Activated CD4-positive, alpha-beta T cell treated with anti-CD3 and anti-CD28 coated beads for 4 hours (primary cell): ENCODE data around the gene CEP170B.
"Not testable (repeated sequence)": the region's sequence is repeated elsewhere in the genome, so short reads cannot be mapped to it uniquely, and the experiment has no call there.

Experiments used
- DNase-seq, 2 donors: peaks; one replicate each; pipeline ENCODE4 v3.0.0-alpha.2; 2020

CEP170B gene

GRCh38 chr14:104844306-104845032 is 20.6 kb upstream of the CEP170B start:
- DNase-seq, result no peak

- no peak for DNase-seq
Observed at GRCh38 chr14:104845033-104845666, 19.9 kb upstream of the CEP170B start.

- DNase-seq, result no peak
Observed at GRCh38 chr14:104845834-104846441, 19.1 kb upstream of the CEP170B start.

GRCh38 chr14:104852280-104852663 is 12.8 kb upstream of the CEP170B start:
- DNase-seq, result no peak

GRCh38 chr14:104855532-104856090 is 9.5 kb upstream of the CEP170B start:
- no peak for DNase-seq

DNA sequence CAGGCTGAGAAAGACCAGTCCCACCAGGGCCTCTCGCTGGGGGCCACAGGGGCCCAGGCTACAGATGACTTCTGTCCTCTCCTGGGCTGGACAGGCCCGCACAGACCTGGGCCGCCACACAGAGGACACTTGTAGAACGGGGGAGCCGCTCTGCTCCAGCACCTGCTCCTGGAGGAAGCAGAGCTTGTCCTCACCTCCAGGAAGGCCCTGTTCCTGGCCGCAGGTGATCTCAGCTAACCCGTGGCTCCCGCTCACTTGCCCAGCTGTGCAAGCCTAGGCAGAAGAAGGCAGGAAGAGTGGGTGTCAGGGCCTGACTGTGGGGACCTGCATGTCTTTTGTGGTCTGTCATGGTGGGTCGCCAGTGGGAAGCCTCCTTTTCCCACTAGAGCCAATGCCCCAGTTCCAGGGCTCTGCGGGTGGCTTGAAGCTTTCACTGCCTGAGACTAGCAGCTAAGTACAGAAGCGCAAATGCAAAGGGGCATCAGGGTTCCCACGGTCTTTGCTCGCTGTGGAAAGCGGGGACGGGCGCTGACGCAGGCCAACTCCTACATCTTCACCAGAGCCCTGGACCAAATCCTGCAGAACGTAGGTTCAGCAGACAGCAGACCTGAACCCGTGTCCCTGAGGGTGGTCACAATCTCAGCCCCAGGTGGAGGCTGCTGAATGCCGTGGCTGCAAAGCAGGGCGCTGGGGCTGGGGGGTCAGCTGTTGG is 8.8 kb upstream of the CEP170B start:
- DNase-seq, result no peak

- DNase-seq, result no peak
Observed at GRCh38 chr14:104856869-104857860, 7.9 kb upstream of the CEP170B start.

DNA sequence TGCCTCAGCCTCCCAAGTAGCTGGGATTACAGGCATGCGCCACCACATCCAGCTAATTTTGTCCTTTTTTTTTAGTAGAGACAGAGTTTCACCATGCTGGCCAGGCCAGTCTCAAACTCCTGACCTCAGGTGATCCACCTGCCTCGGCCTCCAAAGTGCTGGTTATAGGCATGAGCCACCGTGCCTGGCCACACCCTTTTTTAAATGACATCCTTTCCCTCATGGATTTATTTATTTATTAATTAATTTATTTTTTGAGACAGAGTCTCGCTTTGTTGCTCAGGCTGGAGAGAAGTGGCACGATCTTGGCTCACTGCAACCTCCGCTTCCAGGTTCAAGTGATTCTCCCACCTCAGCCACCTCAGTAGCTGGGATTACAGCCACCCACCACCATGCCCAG is 7.1 kb upstream of the CEP170B start:
- not testable (repeated sequence) for DNase-seq

DNA sequence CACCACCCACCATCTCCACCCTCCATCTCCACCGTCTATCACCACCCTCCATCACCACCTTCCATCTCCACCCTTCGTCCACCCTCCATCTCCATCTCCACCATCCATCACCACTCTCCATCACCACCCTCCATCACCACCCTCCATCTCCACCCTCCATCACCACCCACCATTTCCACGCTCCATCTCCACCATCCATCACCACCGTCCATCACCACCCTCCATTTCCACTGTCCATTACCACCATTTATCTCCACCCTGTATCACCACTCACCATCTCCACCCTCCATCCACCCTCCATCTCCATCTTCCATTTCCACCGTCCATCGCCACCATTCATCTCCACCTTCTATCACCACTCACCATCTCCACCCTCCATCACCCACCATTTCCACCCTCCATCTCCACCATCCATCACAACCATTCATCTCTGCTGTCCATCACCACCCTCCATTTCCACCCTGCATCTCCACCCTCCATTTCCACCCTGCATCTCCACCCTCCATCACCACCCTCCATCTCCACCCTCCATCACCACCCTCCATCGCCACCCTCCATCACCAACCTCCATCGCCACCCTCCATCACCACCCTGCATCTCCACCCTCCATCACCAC is 6.1 kb upstream of the CEP170B start:
- no peak for DNase-seq

DNA sequence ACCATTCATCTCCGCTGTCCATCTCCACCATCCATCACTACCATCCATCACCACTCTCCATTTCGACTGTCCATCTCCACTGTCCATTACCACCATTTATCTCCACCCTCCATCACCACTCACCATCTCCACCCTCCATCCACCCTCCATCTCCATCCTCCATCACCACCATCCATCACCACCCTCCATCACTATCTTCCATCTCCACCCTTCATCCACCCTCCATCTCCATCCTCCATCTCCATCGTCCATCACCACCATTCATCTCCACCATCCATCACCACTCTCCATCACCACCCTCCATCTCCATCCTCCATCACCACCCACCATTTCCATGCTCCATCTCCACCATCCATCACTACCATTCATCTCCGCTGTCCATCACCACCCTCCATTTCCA is 5.2 kb upstream of the CEP170B start:
- no peak for DNase-seq

- DNase-seq, result no peak
Observed at GRCh38 chr14:104860414-104860813, 4.7 kb upstream of the CEP170B start.

GRCh38 chr14:104863131-104863862 is 1.8 kb upstream of the CEP170B start:
- DNase-seq, result no peak

DNA sequence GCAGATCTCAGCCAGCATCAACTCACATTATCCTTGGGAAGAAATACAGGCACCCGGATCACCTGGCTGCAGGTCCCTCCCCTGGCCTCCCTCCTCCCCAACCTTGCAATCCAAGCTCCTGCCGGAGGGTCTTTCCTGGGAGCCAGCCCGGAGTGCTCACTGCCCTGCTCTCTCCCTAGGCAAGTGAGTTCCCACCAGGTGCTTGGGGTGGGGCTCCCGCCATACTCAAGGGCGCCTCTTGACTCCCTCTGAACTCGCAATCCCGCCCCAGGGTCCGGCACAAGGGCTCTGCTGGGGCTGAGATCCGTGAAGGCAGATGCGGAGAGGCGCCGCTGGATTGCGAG is 1.2 kb upstream of the CEP170B start:
- no peak for DNase-seq

GRCh38 chr14:104864267-104865080 is 594 bp upstream of the CEP170B start:
- peak in 1 of 2 donors; percentile 20 for DNase-seq

GRCh38 chr14:104865631-104866441 is 768 bp downstream of the CEP170B start:
- peak; percentile 50 to 62 for DNase-seq

DNA sequence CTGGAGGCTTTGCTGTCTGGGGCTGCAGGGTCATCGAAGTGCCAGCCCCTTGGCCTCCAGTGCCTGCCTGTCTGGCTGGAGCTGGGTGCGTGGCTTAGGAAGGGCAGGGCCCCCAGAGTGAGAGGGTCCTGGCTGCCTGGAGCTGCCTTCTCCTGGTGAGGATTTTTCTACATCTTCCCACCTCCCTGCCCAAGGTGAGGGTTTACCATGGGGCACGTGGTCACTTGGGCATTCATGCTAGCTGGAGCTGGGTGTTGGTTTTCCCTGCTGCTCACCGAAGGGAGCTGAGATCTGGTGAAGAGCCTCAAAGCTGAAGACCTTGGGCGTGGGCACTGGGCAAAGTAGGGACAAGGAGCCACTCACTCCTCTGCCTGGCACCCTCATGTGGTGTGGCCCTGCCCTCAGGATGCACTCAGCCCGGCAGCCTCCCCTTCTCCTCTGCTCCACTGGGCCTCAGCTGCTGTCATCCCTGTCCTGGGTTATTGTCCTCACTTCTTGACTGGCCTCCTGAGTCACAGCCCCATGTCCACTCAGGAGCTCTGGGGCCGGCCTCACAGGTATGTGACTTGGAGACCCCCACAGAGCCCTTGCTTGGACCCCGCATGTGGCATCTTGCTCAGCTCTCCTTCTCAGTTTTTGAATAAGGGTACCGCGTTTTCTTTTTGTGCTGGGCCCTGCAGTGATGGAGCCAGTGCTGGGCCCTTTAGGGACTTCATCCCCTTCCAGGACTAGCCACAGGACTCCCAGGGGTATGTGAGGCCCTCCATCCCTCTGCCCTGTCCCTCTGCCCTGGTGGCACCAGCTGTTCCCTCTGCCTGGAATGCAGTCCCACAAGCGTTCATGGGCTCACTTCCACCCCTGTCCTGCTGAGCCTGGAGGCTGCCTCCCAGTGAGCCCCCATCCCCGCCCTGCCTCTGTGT is 1.6 kb downstream of the CEP170B start:
- no peak for DNase-seq

DNA sequence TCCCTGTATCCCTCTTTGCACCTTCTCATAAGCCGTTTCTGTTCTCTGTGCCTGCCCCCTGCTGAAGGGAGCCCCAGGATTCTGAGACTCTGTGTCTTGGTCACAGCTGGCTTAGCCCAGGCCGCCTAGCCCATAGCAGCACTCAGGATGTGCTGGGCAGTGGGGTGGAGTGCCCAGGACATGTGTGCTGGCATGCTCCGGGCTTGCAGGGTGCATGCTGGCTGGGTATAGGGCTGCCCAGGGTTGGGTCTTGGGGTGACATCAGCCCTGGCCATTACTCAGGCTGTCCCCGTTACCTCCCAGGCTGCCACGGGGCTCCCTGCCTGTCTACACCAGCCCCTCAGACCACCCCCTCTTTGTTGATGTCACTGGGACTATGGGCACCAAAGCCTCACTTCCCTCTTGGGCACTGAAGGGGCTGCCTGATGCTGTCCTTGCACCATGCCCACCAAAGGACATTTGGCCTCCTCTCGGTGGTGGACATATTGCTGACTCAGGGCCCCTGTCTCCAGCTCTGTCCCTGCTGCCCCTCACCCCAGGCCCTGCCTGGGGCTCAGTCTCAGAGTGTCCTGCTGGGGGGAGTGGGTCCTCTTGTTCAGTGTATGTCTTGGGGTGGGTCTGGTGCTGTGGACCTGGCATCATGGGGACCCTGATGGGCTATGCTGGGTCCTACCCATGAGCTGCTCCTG is 2.4 kb downstream of the CEP170B start:
- no peak for DNase-seq
